Uterus (tissue), 4 donors: ENCODE results near the gene CAPN15. TPM values are rescaled to one million over a fixed set of nuclear protein-coding genes. Genes with fewer than 3 reads are reported as not detected.

Source experiments
- DNase-seq, 2 donors: peaks; one replicate each; pipeline ENCODE4 v3.0.0-alpha.2; 2019 to 2020
- H3K27ac ChIP-seq, 2 donors: fragments of 200-600 bp; sonication (generic); 1 replicate in 1 of 2; 2 replicates in 1 of 2; pipeline ENCODE4 v1.5.1; 2016 to 2018
- H3K27me3 ChIP-seq, 2 donors: fragments of 200-600 bp; sonication (generic); one replicate each; pipeline ENCODE4 v1.5.1; 2018 to 2019; ENCODE audit warnings: control low read depth in 1 of 2
- H3K36me3 ChIP-seq, 2 donors: fragments of 200-600 bp; sonication (generic); one replicate each; pipeline ENCODE4 v1.5.1; 2019; ENCODE audit warnings: control low read depth in 1 of 2
- H3K4me1 ChIP-seq, 2 donors: fragments of 200-600 bp; sonication (generic); one replicate each; pipeline ENCODE4 v1.5.1; 2018 to 2019; ENCODE audit warnings: control low read depth in 1 of 2
- H3K4me3 ChIP-seq, 2 donors: fragments of 200-600 bp; sonication (generic); 1 replicate in 1 of 2; 2 replicates in 1 of 2; pipeline ENCODE4 v1.5.1; 2018 to 2019; ENCODE audit warnings: mild to moderate bottlenecking in 1 of 2
- H3K9me3 ChIP-seq, 2 donors: fragments of 200-600 bp; sonication (generic); one replicate each; pipeline ENCODE4 v1.5.1; 2019; ENCODE audit warnings: control low read depth in 1 of 2
- POLR2A ChIP-seq, 2 donors: fragments of 450-650 bp; IDR thresholded peaks; one replicate each; pipeline ENCODE4 v1.6.1; 2016; ENCODE audit warnings: antibody characterized with exemption in 2 of 2, mild to moderate bottlenecking in 1 of 2, moderate library complexity in 1 of 2
- intact Hi-C: fragments of 100-400 bp; cut with DNase I; formaldehyde crosslinking; loops from one replicate; pipeline ENCODE4 v1.15.1; 2023; ENCODE audit warnings: low total_unique reads
- total RNA-seq, 4 donors: library from RNA; depleted of rRNA in 3 of 4; stranded (reverse); fragments of >200 nt in 3 of 4; gene quantifications; one replicate each; pipeline versions ENCODE4 v1.1.0 to v1.2.4, GENCODE V29; 2014 to 2023
- TF ChIP-seq, protein P1 (sequence below), 4 experiments: fragments of 200-600 bp in 2 of 4; fragments of 450-650 bp in 2 of 4; sonication (generic) in 2 of 4; IDR thresholded peaks; one replicate each; pipeline ENCODE4 v1.5.1; 2016 to 2019; ENCODE audit warnings: antibody characterized with exemption in 4 of 4, mild to moderate bottlenecking in 2 of 4, moderate library complexity in 1 of 4
- donor health status: DM: yes; HTN: yes; CAD: no.

The CAPN15 gene
- total RNA-seq, 4 donors from 2014 or later, result 7.9 to 37.3 (median 19.3) TPM

GRCh38 chr16:582218-582613 is 54.7 kb downstream of the CAPN15 start:
- no peaks in the 10 kb centered on the region for H3K27me3 ChIP-seq

GRCh38 chr16:582614-583331 is 55.3 kb downstream of the CAPN15 start:
- no peaks in the 10 kb centered on the region for H3K36me3 ChIP-seq
- TF ChIP-seq, protein P1, sequence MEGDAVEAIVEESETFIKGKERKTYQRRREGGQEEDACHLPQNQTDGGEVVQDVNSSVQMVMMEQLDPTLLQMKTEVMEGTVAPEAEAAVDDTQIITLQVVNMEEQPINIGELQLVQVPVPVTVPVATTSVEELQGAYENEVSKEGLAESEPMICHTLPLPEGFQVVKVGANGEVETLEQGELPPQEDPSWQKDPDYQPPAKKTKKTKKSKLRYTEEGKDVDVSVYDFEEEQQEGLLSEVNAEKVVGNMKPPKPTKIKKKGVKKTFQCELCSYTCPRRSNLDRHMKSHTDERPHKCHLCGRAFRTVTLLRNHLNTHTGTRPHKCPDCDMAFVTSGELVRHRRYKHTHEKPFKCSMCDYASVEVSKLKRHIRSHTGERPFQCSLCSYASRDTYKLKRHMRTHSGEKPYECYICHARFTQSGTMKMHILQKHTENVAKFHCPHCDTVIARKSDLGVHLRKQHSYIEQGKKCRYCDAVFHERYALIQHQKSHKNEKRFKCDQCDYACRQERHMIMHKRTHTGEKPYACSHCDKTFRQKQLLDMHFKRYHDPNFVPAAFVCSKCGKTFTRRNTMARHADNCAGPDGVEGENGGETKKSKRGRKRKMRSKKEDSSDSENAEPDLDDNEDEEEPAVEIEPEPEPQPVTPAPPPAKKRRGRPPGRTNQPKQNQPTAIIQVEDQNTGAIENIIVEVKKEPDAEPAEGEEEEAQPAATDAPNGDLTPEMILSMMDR (IDR thresholded peaks at IDR 0.05), result no peak
- intact Hi-C loops, result no loop called here
- H3K27me3 ChIP-seq, result no peaks in the 10 kb centered on the region
- DNase-seq, result no peak
- peaks cover 0 to 7% of the 10 kb centered on the region in 2 donors for H3K4me1 ChIP-seq
- H3K4me3 ChIP-seq, result no peak overlapping the region
- no peak overlapping the region for H3K27ac ChIP-seq
- H3K9me3 ChIP-seq, result no peaks in the 10 kb centered on the region

More at GRCh38 chr16:582218-582613, 54.7 kb downstream of the CAPN15 start:
- peaks cover 0 to 2% of the 10 kb centered on the region in 2 donors for H3K4me1 ChIP-seq
- H3K9me3 ChIP-seq, result no peaks in the 10 kb centered on the region
- no peak overlapping the region for H3K4me3 ChIP-seq
- H3K27ac ChIP-seq, result no peak overlapping the region
- no peak for DNase-seq
- intact Hi-C loops, result no loop called here
- TF ChIP-seq, protein P1 (IDR thresholded peaks at IDR 0.05), result no peak
- TF ChIP-seq POLR2A (IDR thresholded peaks at IDR 0.05), result no peak
- no peaks in the 10 kb centered on the region for H3K36me3 ChIP-seq

- Histone ChIP-seq H3K9me3 (no peaks in the 10 kb centered on the region), H3K4me3 (no peak overlapping the region), H3K27me3 (no peaks in the 10 kb centered on the region), H3K36me3 (no peaks in the 10 kb centered on the region), H3K27ac (no peak overlapping the region), H3K4me1 (peaks cover 0 to 13% of the 10 kb centered on the region in 2 donors)
- DNase-seq, result no peak
- TF ChIP-seq POLR2A (IDR thresholded peaks at IDR 0.05), result no peak
- TF ChIP-seq, protein P1 (IDR thresholded peaks at IDR 0.05), result no peak
- intact Hi-C loops, result no loop called here
Observed at GRCh38 chr16:583470-583814, 55.9 kb downstream of the CAPN15 start.

- TF ChIP-seq, protein P1 (IDR thresholded peaks at IDR 0.05), result no peak
- TF ChIP-seq POLR2A (IDR thresholded peaks at IDR 0.05), result no peak
- Histone ChIP-seq H3K27me3 (no peaks in the 10 kb centered on the region), H3K27ac (no peak overlapping the region), H3K36me3 (no peaks in the 10 kb centered on the region), H3K9me3 (no peaks in the 10 kb centered on the region), H3K4me3 (no peak overlapping the region), H3K4me1 (peaks cover 0 to 15% of the 10 kb centered on the region in 2 donors)
- intact Hi-C loops, result no loop called here
- DNase-seq, result peak in 1 of 2 donors; percentile 23
Observed at GRCh38 chr16:583815-584591, 56.5 kb downstream of the CAPN15 start.

DNA sequence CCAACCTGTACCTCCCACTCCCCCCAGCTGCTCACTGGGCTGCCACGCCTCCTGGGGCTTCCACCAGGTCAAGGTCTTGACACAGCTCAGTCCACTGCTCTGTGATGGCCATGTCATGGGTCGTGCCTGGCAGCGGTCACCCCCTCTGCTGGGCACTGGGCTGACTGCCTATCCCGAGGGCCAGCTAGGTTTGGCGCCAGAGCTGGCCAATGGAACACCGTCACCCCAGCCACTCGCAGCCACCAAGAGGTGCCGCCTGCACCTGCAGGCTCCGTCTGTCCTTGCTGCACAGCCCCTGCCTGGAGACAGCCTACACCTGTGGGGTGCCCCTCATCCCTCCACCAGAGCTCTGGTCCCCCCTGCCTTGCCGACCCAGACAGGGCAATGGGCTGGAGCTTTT is 57.8 kb downstream of the CAPN15 start:
- H3K27me3 ChIP-seq, result no peaks in the 10 kb centered on the region
- H3K9me3 ChIP-seq, result no peaks in the 10 kb centered on the region
- no peak overlapping the region for H3K4me3 ChIP-seq
- H3K4me1 ChIP-seq, result peaks cover 0 to 15% of the 10 kb centered on the region in 2 donors
- DNase-seq, result peak in 1 of 2 donors; percentile 22
- intact Hi-C loops, result no loop called here
- TF ChIP-seq, protein P1 (IDR thresholded peaks at IDR 0.05), result no peak
- TF ChIP-seq POLR2A (IDR thresholded peaks at IDR 0.05), result no peak
- no peaks in the 10 kb centered on the region for H3K36me3 ChIP-seq
- H3K27ac ChIP-seq, result no peak overlapping the region
